ENCODE results near the gene USP36.
A peak's percentile ranks its signal among the peaks of the same experiment; 100 is the strongest.
"Not testable (repeated sequence)": the region's sequence is repeated elsewhere in the genome, so short reads cannot be mapped to it uniquely, and the experiment has no call there.

The USP36 gene

GRCh38 chr17:78790552-78790951 is 50.1 kb downstream of the USP36 start:
- no peak for DNase-seq (ENCODE audit: low read depth)

DNA sequence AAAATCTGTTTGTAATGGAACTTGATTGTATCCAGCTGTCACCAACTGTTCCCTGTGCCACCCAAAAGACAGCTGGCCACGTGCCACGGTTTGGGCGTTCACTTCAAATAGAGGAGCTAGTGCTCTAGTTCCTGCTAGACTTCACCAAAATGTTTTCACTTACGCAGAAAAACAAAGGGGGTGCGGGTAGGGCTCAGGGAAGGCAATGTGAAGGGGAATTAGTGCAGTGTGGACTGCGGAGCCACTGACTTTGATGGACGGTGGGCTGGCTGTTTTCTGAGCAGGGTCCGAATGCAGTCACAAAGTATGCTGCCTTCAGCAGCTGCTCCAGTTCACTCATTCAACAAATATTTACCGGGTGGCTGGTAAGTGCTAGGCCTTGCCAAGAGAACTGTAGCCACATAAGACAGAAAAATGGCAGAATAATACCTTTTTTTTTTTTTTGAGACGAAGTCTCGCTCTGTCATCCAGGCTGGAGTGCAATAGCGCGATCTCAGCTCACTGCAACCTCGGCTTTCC is 50.9 kb downstream of the USP36 start:
- DNase-seq (ENCODE audit: low read depth) = peak; percentile 27

DNA sequence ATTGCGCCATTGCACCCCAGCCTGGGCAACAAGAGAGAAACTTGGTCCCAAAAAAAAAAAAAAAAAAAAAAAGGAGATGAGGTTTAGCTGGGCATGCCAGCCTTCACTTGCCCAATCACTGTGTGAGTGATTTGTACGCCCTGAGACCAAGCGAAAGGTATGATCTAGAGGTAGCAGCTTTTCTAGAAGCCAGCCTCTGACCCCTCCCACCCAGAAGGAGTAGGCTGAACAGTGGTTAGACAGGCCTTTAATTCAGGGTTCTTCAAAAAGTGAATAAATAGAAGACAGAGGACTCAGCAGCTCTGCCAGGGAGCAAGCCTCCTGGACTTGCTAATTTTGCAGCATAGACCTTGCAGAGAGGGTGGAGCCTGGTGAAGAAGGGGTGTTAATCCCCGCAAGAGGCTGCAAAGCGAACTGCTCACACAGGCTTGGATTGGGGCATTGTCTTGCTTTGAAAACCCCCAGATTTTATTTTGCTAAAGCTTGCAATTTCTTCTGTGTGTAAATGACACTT is 51.4 kb downstream of the USP36 start:
- DNase-seq (ENCODE audit: low read depth) = no peak

GRCh38 chr17:78788451-78788850 is 52.2 kb downstream of the USP36 start:
- DNase-seq (ENCODE audit: low read depth) = no peak

DNA sequence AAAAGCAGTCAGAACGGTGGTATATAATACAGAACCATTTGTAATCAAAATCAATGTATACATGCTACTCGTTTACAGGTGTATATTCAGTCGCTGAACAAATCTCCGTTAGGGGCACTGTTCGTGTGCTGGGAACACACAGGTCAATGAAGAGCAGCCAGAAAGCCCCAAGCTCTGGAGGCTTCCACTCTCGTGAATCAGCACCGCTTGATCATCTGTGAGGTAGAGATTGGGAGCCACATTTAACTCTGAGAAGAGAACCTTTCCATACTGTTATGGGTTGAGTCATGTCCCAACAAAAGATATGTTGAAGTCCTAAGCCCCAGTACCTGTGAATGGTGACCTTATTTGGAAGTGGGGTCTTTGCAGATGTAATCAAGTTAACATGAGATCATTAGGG is 53.2 kb downstream of the USP36 start:
- DNase-seq (ENCODE audit: low read depth) = no peak

- DNase-seq (ENCODE audit: low read depth) = no peak
Observed at GRCh38 chr17:78785663-78786057, 55.0 kb downstream of the USP36 start.

GRCh38 chr17:78785011-78785662 is 55.5 kb downstream of the USP36 start:
- DNase-seq (ENCODE audit: low read depth) = no peak

GRCh38 chr17:78784352-78784751 is 56.3 kb downstream of the USP36 start:
- DNase-seq (ENCODE audit: low read depth) = no peak

GRCh38 chr17:78783711-78784324 is 56.8 kb downstream of the USP36 start:
- no peak for DNase-seq (ENCODE audit: low read depth)

DNA sequence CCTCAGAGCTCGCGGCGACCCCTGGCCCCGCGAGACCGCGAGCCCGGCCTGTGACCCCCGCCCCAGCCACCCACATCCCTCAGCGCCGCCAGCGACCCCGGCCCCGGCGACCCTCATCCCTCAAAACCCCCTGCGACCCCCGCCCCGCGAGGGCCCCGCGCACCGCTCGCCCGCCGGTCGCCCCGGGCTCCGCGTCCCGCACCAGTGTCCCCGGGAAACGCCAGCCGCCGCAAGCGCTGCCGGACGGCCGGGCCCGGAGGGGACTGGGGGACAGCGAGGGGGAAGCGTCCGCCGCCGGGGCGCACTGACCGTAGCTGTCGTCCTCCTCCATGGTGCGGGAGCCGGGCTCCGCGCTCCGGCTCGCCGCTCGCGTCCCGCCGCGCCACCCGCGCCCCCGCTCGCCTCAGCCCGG is 58.7 kb downstream of the USP36 start, which contains the start of gene CYTH1:
Gene CYTH1 (minus strand): TSS at position 381 of the 412 bp plus-strand sequence. CDS start 50 bp downstream, at position 331.
- no peak for DNase-seq (ENCODE audit: low read depth)

DNA sequence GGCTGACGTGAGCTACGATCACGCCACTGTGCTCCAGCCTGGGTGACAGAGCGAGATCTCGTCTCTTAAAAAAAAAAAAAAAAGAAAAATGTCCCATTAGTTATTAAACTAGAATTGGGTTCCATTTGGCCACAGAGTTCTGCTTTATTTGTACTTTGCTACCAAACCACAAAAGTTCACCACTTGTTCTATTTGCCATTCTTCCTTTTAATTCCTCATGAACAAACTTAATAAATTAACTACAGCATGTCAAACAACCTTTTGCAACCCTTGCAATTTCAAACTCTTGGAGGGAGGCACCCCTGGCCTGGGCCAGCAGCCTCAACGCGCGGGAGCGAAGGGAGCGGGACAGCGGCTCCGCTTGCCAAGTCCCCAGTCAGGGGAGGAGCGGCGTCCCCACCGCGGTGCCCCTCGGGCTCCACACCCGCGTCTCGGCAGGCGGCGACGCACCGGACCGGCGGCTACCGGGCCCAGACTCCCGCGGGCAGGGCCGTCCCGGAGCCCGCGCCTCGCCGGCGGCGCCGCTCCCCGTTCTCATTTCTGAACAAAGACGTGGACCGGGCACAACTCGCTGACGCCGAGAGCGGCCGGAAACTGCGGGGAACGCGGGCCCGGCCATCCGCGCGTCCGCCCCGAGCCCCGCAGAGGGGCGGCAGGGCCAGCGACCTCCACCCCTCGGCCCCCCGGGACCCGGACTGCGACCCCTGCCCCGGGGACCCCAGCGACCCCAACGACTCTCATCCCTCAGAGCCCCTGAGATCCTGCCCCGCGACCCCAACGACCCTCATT is 59.3 kb downstream of the USP36 start:
- DNase-seq (ENCODE audit: low read depth) = no peak

DNA sequence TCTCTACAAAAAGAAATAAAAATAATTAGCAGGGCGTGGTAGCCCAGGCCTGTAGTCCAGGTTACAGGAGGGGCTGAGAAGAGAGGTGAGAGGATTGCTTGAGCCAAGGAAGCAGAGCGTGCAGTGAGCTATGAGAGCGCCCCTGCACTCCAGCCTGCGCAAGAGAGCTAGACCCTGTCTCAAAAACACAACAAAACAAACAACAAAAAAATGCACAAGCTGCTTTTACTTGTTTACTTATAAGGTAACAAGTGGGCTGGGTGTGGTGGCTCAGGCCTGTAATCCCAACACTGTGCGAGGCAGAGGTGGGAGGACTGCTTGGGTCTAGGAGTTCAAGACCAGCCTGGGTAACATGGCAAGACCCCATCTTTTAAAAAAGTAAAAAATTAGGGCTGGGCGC is 60.3 kb downstream of the USP36 start:
- no peak for DNase-seq (ENCODE audit: low read depth)

DNA sequence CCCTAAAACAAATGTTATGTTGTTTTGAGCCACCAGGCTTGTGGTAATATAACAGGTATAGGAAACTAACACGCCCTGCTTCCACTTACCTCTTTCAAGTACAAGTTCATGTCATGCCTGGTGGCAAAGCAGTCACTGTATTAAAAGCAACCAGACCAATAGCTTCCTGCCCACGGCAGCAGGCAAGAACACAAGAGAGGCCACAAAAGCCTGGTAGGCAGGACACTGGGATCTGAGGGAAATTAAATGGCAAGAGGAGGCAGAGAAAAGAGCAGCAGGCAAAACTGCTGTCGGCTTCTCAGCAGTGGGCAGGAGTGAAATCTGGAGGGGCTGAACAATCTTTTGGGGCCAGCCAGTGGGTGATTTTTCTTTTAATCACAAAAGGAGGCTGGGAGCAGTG is 60.8 kb downstream of the USP36 start:
- no peak for DNase-seq (ENCODE audit: low read depth)

DNA sequence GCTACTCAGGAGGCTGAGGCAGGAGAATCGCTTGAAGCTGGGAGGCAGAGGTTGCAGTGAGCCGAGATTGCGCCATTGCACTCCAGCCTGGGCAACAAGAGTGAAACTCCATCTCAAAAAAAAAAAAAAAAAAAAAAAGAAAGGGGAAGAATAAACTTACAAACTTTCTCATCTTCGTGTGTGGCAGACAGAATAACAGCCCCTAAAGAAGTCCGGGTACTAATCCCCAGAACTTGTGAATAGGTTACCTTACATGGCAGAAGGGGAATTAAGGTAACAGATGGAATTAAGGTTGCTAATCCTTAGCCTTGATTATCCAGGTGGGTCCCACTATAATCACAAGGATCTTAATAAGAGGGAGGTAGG is 61.3 kb downstream of the USP36 start:
- not testable (repeated sequence) for DNase-seq (ENCODE audit: low read depth)

DNA sequence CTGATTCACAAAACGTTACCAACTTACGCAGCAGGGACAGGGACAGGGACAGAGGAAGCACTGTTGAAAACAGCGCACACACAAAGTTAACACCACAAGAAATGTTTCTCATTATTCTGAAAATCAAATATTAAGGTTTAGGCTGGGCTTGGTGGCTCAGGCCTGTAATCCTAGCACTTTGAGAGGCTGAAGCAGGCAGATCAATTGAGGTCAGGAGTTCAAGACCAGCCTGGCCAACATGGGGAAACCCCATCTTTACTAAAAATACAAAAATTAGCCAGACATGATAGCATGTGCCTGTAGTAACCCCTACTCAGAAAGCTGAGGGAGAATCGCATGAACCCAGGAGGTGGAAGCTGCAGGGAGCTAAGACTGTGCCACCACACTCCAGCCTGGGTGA is 62.7 kb downstream of the USP36 start:
- DNase-seq (ENCODE audit: low read depth) = no peak

DNA sequence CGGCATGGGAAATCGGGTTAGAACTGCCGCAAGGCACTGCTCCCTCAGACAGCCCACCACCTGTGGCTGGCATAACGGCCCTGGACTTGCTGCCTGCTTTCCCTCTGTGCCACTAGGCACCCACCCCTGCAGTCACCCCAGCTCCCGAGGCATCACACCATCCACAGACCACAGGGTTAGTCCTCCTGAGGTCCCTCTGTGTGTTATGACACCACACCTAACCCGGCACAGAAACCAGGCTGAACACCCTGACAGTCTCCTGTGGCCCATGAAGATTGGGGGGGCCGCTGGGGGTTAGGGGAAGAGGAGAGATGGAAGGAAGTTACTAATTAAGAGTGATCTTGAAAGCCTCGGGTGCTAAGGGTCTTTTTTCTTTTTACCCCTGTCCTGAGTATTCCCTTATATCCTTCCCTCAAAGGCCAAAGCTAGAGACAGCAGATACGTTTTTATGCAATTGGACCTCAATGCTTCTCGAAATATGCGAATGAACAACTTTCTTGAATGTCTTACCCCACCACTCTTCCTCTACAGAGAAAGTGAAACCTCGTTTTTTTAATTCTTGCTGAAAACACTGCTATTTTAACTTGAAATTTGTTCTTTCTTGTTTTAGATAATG is 65.5 kb downstream of the USP36 start:
- no peak for DNase-seq (ENCODE audit: low read depth)

GRCh38 chr17:78774453-78774852 is 66.2 kb downstream of the USP36 start:
- DNase-seq (ENCODE audit: low read depth) = no peak

DNA sequence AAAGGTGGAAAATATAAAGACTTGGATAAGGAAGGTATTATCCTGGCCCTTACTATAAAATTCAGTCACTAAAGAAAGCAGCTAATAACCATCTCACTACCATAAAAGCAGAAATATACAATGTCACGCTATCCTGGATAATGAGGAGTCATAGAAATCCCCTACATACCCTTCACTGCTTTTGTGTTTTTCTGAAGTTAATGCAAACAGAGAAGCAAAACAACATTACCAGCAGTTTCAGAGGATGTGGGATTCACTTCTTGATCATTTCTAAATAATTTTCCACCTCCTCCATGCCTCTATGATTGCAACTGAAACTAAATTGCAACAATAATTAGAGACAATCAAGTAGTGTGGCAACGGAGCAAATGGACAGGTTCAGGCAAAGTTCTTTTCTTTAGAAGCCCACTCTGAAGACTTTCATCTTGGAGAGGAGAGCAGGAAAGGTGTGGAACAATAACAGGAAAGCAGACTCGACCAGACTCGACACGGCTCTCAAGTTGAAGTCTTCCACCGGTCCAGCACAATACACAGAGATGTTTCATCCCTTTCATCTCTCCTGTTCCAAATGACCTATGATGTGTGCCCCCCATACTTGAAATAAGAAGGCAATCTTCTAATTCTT is 68.7 kb downstream of the USP36 start:
- DNase-seq (ENCODE audit: low read depth) = no peak

DNA sequence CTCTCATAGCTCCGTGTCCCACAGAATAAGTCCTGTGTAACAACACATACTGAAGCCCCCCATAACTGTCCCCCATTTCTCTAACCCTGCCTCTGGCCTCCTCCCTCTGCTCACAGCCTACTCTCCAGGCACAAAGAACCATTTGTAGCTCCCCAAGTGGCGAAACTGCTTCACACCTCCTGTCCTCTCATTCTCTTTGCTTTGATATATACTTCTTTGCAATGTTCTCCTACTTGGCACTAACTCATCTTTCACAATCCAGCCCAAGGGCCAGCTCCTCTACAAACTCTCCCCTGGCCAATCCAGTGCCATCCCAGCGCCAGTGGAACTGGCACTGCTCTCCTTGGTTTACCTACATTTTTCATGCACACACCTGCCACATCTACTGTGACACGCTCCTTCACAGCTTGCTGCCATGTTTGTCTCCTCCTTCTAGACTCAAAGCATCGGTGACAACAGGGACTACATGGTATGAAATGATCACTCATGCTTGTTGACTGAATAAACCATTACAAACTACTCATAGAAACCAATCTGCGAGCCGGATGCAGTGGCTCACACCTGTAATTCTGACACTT is 71.3 kb downstream of the USP36 start:
- DNase-seq (ENCODE audit: low read depth) = no peak

DNA sequence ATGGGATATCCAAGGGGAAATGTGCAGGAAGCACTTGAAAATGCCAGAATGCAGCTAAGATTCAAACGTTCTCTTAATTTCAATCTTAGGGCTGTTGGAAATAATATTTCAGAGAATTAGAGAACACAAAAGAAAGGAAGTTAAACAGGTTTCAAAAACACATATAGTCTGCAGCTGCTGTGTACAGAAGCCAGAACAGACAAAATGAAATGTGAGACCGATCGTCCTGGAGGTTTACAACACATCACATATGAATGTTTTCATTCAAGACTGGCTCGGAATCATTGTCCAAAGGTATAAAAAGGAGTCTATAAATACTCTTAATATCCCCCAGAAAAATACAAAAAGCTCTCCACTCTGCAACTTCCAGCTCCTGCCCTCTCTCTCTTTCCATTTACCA is 72.8 kb downstream of the USP36 start:
- no peak for DNase-seq (ENCODE audit: low read depth)

DNA sequence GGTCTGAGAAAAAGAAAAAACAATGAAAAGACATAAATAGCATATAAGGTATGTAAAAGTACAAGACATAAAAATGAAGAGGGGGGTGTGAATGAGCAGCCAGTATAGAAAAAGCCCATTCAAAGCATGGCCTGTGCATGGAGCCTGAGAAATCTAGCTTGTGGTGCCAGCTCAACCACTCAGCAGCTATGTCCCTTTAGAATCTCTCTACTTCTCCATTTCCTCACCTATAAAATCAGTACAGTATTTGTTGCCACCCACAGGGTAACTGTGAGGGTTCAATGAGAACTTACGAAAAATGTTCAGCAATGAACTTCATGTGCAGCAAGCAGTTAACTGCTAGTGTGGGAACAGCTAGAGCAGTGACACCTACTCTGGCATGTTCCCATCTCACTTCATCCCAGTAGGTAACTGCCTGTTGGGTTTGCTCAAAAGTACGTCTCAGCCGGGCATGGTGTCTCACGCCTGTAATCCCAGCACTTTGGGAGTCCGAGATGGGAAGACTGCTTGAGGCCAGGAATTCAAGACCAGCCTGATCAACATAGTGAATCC is 73.8 kb downstream of the USP36 start:
- DNase-seq (ENCODE audit: low read depth) = no peak
